Endothelial cell of umbilical vein (primary cell): ENCODE measurements around the gene TMEM61. TPM values are rescaled to one million over a fixed set of nuclear protein-coding genes. Genes with fewer than 3 reads are reported as not detected.
"Not testable (repeated sequence)": the region's sequence is repeated elsewhere in the genome, so short reads cannot be mapped to it uniquely, and the experiment has no call there.

Source experiments
- BruUV-seq: library from RNA; stranded (reverse); fragments of 400-500 nt; replicated peaks from 2 replicates; lab custom pipeline; 2021; lab: Mats Ljungman, UMichigan
- CTCF ChIA-PET: fragments of 300-600, 350-600 bp; sonication (Branson Sonifier 250); formaldehyde crosslinking; loops from one replicate; lab custom pipeline; 2021; ENCODE audit warnings: antibody characterized with exemption, inconsistent platforms; lab: Charles Lee
- POLR2A ChIA-PET: fragments of 300-600, 350-600 bp; sonication (Branson Sonifier 250); formaldehyde crosslinking; loops from one replicate; lab custom pipeline; 2021; ENCODE audit warnings: antibody characterized with exemption, inconsistent platforms; lab: Charles Lee
- DNase-seq: peaks from one replicate; pipeline ENCODE4 v3.0.0-alpha.2; 2011; ENCODE audit warnings: low read depth, low spot score
- FAIRE-seq: peaks from 2 replicates; lab custom pipeline; 2011; peaks lifted over from hg19 to GRCh38; lab: Jason Lieb, UNC
- H2AFZ ChIP-seq: 2 replicates; pipeline ENCODE4 v1.6.0; 2012; ENCODE audit warnings: low read depth, low read length, control low read depth, inconsistent platforms
- H3K27ac ChIP-seq: 2 replicates; pipeline ENCODE4 v1.5.1; 2011; ENCODE audit warnings: low read depth, mild to moderate bottlenecking, control low read depth, low read length, moderate library complexity; ENCODE audit not compliant: insufficient read depth
- H3K27me3 ChIP-seq, 2 experiments: 2 replicates each; pipeline versions ENCODE4 v1.6.0 to v1.6.1; 2011; ENCODE audit warnings: low read length in 2 of 2, mixed read lengths in 1 of 2; ENCODE audit not compliant: control insufficient read depth in 2 of 2, insufficient read depth in 2 of 2
- H3K36me3 ChIP-seq, 2 experiments: 2 replicates in 1 of 2; 3 replicates in 1 of 2; pipeline ENCODE4 v1.5.1; 2011; ENCODE audit warnings: low read length in 2 of 2, mild to moderate bottlenecking in 1 of 2, moderate library complexity in 1 of 2; ENCODE audit not compliant: control insufficient read depth in 2 of 2, insufficient read depth in 2 of 2; ENCODE audit errors: extremely low read depth in 1 of 2
- H3K4me1 ChIP-seq: 3 replicates; pipeline ENCODE4 v1.5.1; 2011; ENCODE audit warnings: mild to moderate bottlenecking, low read length; ENCODE audit not compliant: control insufficient read depth, insufficient read depth; ENCODE audit errors: extremely low read depth
- H3K4me2 ChIP-seq: 2 replicates; pipeline ENCODE4 v1.6.1; 2011; ENCODE audit warnings: low read length, control low read depth, mixed read lengths; ENCODE audit not compliant: insufficient read depth
- H3K4me3 ChIP-seq, 3 experiments: fragments of 200-600 bp in 1 of 3; sonication (generic), shearing (Covaris generic) in 1 of 3; replicated peaks in 1 of 3; 2 replicates each; pipeline ENCODE4 v1.5.1; 2011 to 2016; ENCODE audit warnings: control low read depth in 3 of 3, low read length in 3 of 3, mild to moderate bottlenecking in 2 of 3, inconsistent platforms in 1 of 3, low read depth in 1 of 3, moderate library complexity in 1 of 3; ENCODE audit not compliant: insufficient read depth in 1 of 3
- H3K79me2 ChIP-seq: 2 replicates; pipeline ENCODE4 v1.6.0; 2012; ENCODE audit warnings: low read length, inconsistent platforms; ENCODE audit not compliant: control insufficient read depth, insufficient read depth
- H3K9ac ChIP-seq: replicated peaks from 2 replicates; pipeline ENCODE3; 2011; ENCODE audit warnings: low read length, control low read depth; ENCODE audit not compliant: insufficient read depth; ENCODE audit errors: extremely low read depth
- H3K9me1 ChIP-seq: replicated peaks from 3 replicates; pipeline ENCODE4 v1.6.0; 2011; ENCODE audit warnings: mild to moderate bottlenecking, low read length; ENCODE audit not compliant: control insufficient read depth, insufficient read depth; ENCODE audit errors: extremely low read depth
- H3K9me3 ChIP-seq: replicated peaks from 2 replicates; pipeline ENCODE4 v1.5.1; 2012; ENCODE audit warnings: low read length, inconsistent platforms; ENCODE audit not compliant: control insufficient read depth, insufficient read depth
- H4K20me1 ChIP-seq: replicated peaks from 2 replicates; pipeline ENCODE3; 2011; ENCODE audit warnings: mild to moderate bottlenecking, low read length; ENCODE audit not compliant: control insufficient read depth, insufficient read depth; ENCODE audit errors: extremely low read depth
- CTCF ChIP-seq, 2 donors: IDR thresholded peaks; 1 replicate in 1 of 2; 2 replicates in 1 of 2; pipeline ENCODE4 v1.5.1; 2011; ENCODE audit warnings: low read length in 2 of 2, mild to moderate bottlenecking in 2 of 2, moderate library complexity in 2 of 2, control low read depth in 1 of 2, inconsistent platforms in 1 of 2, low read depth in 1 of 2; ENCODE audit not compliant: insufficient read depth in 1 of 2; ENCODE audit errors: extremely low read depth in 1 of 2
- EZH2 ChIP-seq: IDR thresholded peaks from 2 replicates; pipeline ENCODE4 v1.6.1; 2012; ENCODE audit warnings: borderline replicate concordance, low read depth, mild to moderate bottlenecking, moderate library complexity, low read length, inconsistent platforms; ENCODE audit not compliant: severe bottlenecking
- FOS ChIP-seq: IDR thresholded peaks from 2 replicates; pipeline ENCODE4 v1.6.1; 2011; ENCODE audit warnings: mild to moderate bottlenecking, low read length, moderate library complexity, borderline replicate concordance; ENCODE audit not compliant: insufficient read depth
- GATA2 ChIP-seq: IDR thresholded peaks from 2 replicates; pipeline ENCODE4 v1.7.0; 2011; ENCODE audit warnings: low read depth, mild to moderate bottlenecking, moderate library complexity, mixed read lengths, low read length; ENCODE audit not compliant: insufficient read length, insufficient read depth
- JUN ChIP-seq: IDR thresholded peaks from 2 replicates; pipeline ENCODE4 v1.6.1; 2011; ENCODE audit warnings: borderline replicate concordance, low read depth; ENCODE audit not compliant: insufficient read length, insufficient read depth
- MAX ChIP-seq: IDR thresholded peaks from 2 replicates; pipeline ENCODE4 v1.6.1; 2011; ENCODE audit not compliant: insufficient read depth, insufficient read length
- MYC ChIP-seq: IDR thresholded peaks from one replicate; pipeline ENCODE4 v1.6.1; 2011; ENCODE audit warnings: mild to moderate bottlenecking, low read depth, low read length
- POLR2A ChIP-seq: IDR thresholded peaks from 2 replicates; pipeline ENCODE4 v1.6.1; 2012; ENCODE audit warnings: low read depth, mild to moderate bottlenecking, control low read depth, low read length
- POLR2AphosphoS5 ChIP-seq: IDR thresholded peaks from 2 replicates; pipeline ENCODE4 v1.6.1; 2012; ENCODE audit warnings: low read depth, mild to moderate bottlenecking, control low read depth, low read length, moderate library complexity; ENCODE audit not compliant: insufficient read depth
- dilution Hi-C: fragments of 300-500 bp; cut with MboI; formaldehyde crosslinking; loops from one replicate; pipeline ENCODE4 v1.15.0; 2019; ENCODE audit warnings: low sequenced_read_pairs; ENCODE audit not compliant: extremely low pct_ligation_motif_present
- intact Hi-C: fragments of 100-400 bp; cut with micrococcal nuclease; formaldehyde crosslinking; loops from one replicate; pipeline ENCODE4 v1.10.0; 2022
- polyA plus RNA-seq, 4 experiments: library from polyadenylated mRNA; depleted of rRNA in 3 of 4; stranded (reverse) in 3 of 4; unstranded in 1 of 4; fragments of >200 nt; gene quantifications; 2 replicates each; pipeline versions ENCODE4 v1.2.1 to v1.2.3, GENCODE V29; 2011 to 2012; ENCODE audit warnings: missing spikeins in 1 of 4
- total RNA-seq: library from RNA; stranded (reverse); gene quantifications from 2 replicates; pipeline ENCODE4 v1.2.3, GENCODE V29; 2021

TMEM61 gene
- total and polyA plus RNA-seq, 2 donors (not counting 3 experiments of a cell fraction or from before 2014, with no cell fraction given), result not detected

GRCh38 chr1:55021942-55022546 lies 41.6 kb downstream of the TMEM61 start:
- no peak for TF ChIP-seq EZH2
- TF ChIP-seq GATA2, result no peak
- no peak for TF ChIP-seq JUN
- no peak for TF ChIP-seq MYC
- TF ChIP-seq FOS, result no peak
- no peak for TF ChIP-seq MAX
- TF ChIP-seq POLR2AphosphoS5, result no peak
- TF ChIP-seq POLR2A, result no peak
- TF ChIP-seq CTCF (IDR thresholded peaks at IDR 0.05; ENCODE audit: extremely low read depth in 1 of 2, insufficient read depth in 1 of 2, low read depth in 1 of 2, low read length in 2 of 2), result peak; percentile 94 to 98
- Histone ChIP-seq H3K4me3 (no peak overlapping the region), H3K4me2 (no peak overlapping the region), H3K9me1 (no peaks in the 10 kb centered on the region), H3K27me3 (peaks cover 0 to 2% of the 10 kb centered on the region in 2 experiments), H4K20me1 (no peaks in the 10 kb centered on the region), H2AFZ (peak overlapping the region; percentile 33), H3K36me3 (no peaks in the 10 kb centered on the region), H3K9me3 (no peaks in the 10 kb centered on the region), H3K4me1 (no peaks in the 10 kb centered on the region), H3K27ac (no peak overlapping the region), H3K9ac (no peak overlapping the region), H3K79me2 (no peaks in the 10 kb centered on the region)
- no TSS peak for BruUV-seq
- DNase-seq (peak; percentile 72), FAIRE-seq (peak; percentile 84)
- dilution Hi-C loops, result no loop called here
- POLR2A ChIA-PET, result interaction anchor here (1.1 kb wide), 2 partner anchors 71 to 77 kb away, joined by 3 to 5 read pairs; no protein-coding TSS in a partner anchor
- CTCF ChIA-PET, result interaction anchor here (0.7 to 9.7 kb wide), 29 partner anchors 8 to 457 kb away, joined by 3 to 587 read pairs (median 5); partner anchors contain the start of genes BSND and DHCR24
- intact Hi-C loops, result loop anchor here (1.0 to 10.0 kb wide), 6 partner anchors 26 to 1563 kb away; partner anchors contain the start of gene DHCR24

- H3K4me1 ChIP-seq, H3K36me3 ChIP-seq, H3K9ac ChIP-seq, H3K27me3 ChIP-seq, H3K4me3 ChIP-seq, H3K79me2 ChIP-seq, BruUV-seq, FAIRE-seq, H2AFZ ChIP-seq, dilution Hi-C loops, DNase-seq, POLR2A ChIA-PET, H3K4me2 ChIP-seq, H3K9me1 ChIP-seq, H3K9me3 ChIP-seq, H4K20me1 ChIP-seq, H3K27ac ChIP-seq, CTCF ChIA-PET: not testable (repeated sequence)
- intact Hi-C loops, result loop anchor here (10.0 kb wide), 1 partner anchor 1561 kb away; no protein-coding TSS in a partner anchor
Observed at GRCh38 chr1:55024163-55024562, 43.7 kb downstream of the TMEM61 start.
